ENCODE results near the gene RPL41. TPM values are rescaled to one million over a fixed set of nuclear protein-coding genes. Genes with fewer than 3 reads are reported as not detected.
A peak's percentile ranks its signal among the peaks of the same experiment; 100 is the strongest.

The RPL41 gene
- total RNA-seq, 2 experiments from 2014 or later: 5,865 to 5,989 TPM

- peaks cover 25% of the 10 kb centered on the region for H3K36me3 ChIP-seq (ENCODE audit: insufficient read depth, low read length)
- H3K9me3 ChIP-seq (ENCODE audit: control insufficient read depth in 1 of 2, insufficient read depth in 1 of 2, low read length in 2 of 2): no peaks in the 10 kb centered on the region
- H3K4me1 ChIP-seq (ENCODE audit: insufficient read depth, low read length): peaks cover 42% of the 10 kb centered on the region
- intact Hi-C loops (cut with DNase I, micrococcal nuclease): no loop called here
- no peak overlapping the region for H3K27ac Mint-ChIP-seq
- TF ChIP-seq CTCF (IDR thresholded peaks at IDR 0.05): no peak
- H3K27ac ChIP-seq (ENCODE audit: low read depth in 1 of 2, low read length in 2 of 2): no peak overlapping the region
- peaks cover 52% of the 10 kb centered on the region for H3K4me1 Mint-ChIP-seq (ENCODE audit: low read depth)
- no peak overlapping the region for H3K4me3 Mint-ChIP-seq
- POLR2A ChIA-PET: no interaction called here
- DNase-seq (no peak), ATAC-seq (ENCODE audit: poor library complexity) (no peak)
- CTCF ChIA-PET: interaction anchor here (0.6 to 5.0 kb wide), 2 partner anchors 45 to 68 kb away, joined by 3 to 76 read pairs; partner anchors contain the start of gene SMARCC2
- H3K9me3 Mint-ChIP-seq: no peaks in the 10 kb centered on the region
- peaks cover 29% of the 10 kb centered on the region for H3K36me3 Mint-ChIP-seq (ENCODE audit: low read depth)
- no peak overlapping the region for H3K4me3 ChIP-seq (ENCODE audit: low read length)
- no peaks in the 10 kb centered on the region for H3K27me3 ChIP-seq (ENCODE audit: control insufficient read depth in 1 of 2, insufficient read depth in 2 of 2, low read length in 2 of 2)
- H3K27me3 Mint-ChIP-seq: no peaks in the 10 kb centered on the region
Observed at GRCh38 chr12:56121204-56121870, 4.9 kb downstream of the RPL41 start.

GRCh38 chr12:56122637-56123036, 6.2 kb downstream of the RPL41 start:
- no peak overlapping the region for H3K27ac ChIP-seq (ENCODE audit: low read depth in 1 of 2, low read length in 2 of 2)
- Mint-ChIP-seq H3K36me3 (ENCODE audit: low read depth) (peaks cover 16% of the 10 kb centered on the region), H3K9me3 (no peaks in the 10 kb centered on the region), H3K27me3 (no peaks in the 10 kb centered on the region), H3K4me3 (no peak overlapping the region), H3K27ac (no peak overlapping the region), H3K4me1 (ENCODE audit: low read depth) (peaks cover 58% of the 10 kb centered on the region)
- H3K4me1 ChIP-seq (ENCODE audit: insufficient read depth, low read length): peaks cover 49% of the 10 kb centered on the region
- H3K27me3 ChIP-seq (ENCODE audit: control insufficient read depth in 1 of 2, insufficient read depth in 2 of 2, low read length in 2 of 2): no peaks in the 10 kb centered on the region
- TF ChIP-seq CTCF (IDR thresholded peaks at IDR 0.05): no peak
- DNase-seq: no peak
- H3K36me3 ChIP-seq (ENCODE audit: insufficient read depth, low read length): peaks cover 25% of the 10 kb centered on the region
- ChIA-PET CTCF (interaction anchor here (0.6 to 9.6 kb wide), 2 partner anchors 66 to 356 kb away, joined by 3 to 138 read pairs; partner anchors contain the start of gene SMARCC2), POLR2A (interaction anchor here (1.4 kb wide), 1 partner anchor 149 kb away, joined by 4 read pairs; the partner anchor contains the start of gene RAB5B)
- no peak for ATAC-seq (ENCODE audit: poor library complexity)
- intact Hi-C loops (cut with DNase I, micrococcal nuclease): no loop called here
- no peak overlapping the region for H3K4me3 ChIP-seq (ENCODE audit: low read length)
- H3K9me3 ChIP-seq (ENCODE audit: control insufficient read depth in 1 of 2, insufficient read depth in 1 of 2, low read length in 2 of 2): no peaks in the 10 kb centered on the region

- H3K9me3 Mint-ChIP-seq: no peaks in the 10 kb centered on the region
- ATAC-seq (ENCODE audit: poor library complexity): no peak
- peak overlapping the region in 1 of 2 donors; percentile 3 for H3K27ac ChIP-seq (ENCODE audit: low read depth in 1 of 2, low read length in 2 of 2)
- no peak for TF ChIP-seq CTCF (IDR thresholded peaks at IDR 0.05)
- DNase-seq: no peak
- H3K4me1 Mint-ChIP-seq (ENCODE audit: low read depth): peaks cover 49% of the 10 kb centered on the region
- H3K27ac Mint-ChIP-seq: peak overlapping the region; percentile 28
- H3K27me3 Mint-ChIP-seq: no peaks in the 10 kb centered on the region
- H3K4me3 ChIP-seq (ENCODE audit: low read length): no peak overlapping the region
- ChIA-PET CTCF (interaction anchor here (1.2 to 9.6 kb wide), 4 partner anchors 20 to 134 kb away, joined by 3 to 138 read pairs (median 5); partner anchors contain the start of genes ANKRD52, PA2G4 and SMARCC2), POLR2A (interaction anchor here (0.7 to 6.5 kb wide), 5 partner anchors 20 to 65 kb away, joined by 3 to 89 read pairs (median 3); partner anchors contain the start of genes MYL6, PA2G4 and SMARCC2)
- peaks cover 22% of the 10 kb centered on the region for H3K36me3 ChIP-seq (ENCODE audit: insufficient read depth, low read length)
- H3K4me1 ChIP-seq (ENCODE audit: insufficient read depth, low read length): peaks cover 41% of the 10 kb centered on the region
- H3K27me3 ChIP-seq (ENCODE audit: control insufficient read depth in 1 of 2, insufficient read depth in 2 of 2, low read length in 2 of 2): no peaks in the 10 kb centered on the region
- intact Hi-C loops (cut with DNase I, micrococcal nuclease): no loop called here
- no peak overlapping the region for H3K4me3 Mint-ChIP-seq
- H3K36me3 Mint-ChIP-seq (ENCODE audit: low read depth): peaks cover 24% of the 10 kb centered on the region
- no peaks in the 10 kb centered on the region for H3K9me3 ChIP-seq (ENCODE audit: control insufficient read depth in 1 of 2, insufficient read depth in 1 of 2, low read length in 2 of 2)
Observed at GRCh38 chr12:56124133-56124532, 7.7 kb downstream of the RPL41 start.

Data from CD4-positive, alpha-beta T cell (primary cell).